ENCODE results near the gene JOSD2. TPM values are rescaled to one million over a fixed set of nuclear protein-coding genes. Genes with fewer than 3 reads are reported as not detected.

Gene JOSD2
- total and polyA plus RNA-seq, 2 of the 4 experiments (the other 2 are of a cell fraction), result 12.2 to 54.1 TPM

- TF ChIP-seq RAD21 (IDR thresholded peaks at IDR 0.05; ENCODE audit: low read length), result no peak
Measured at GRCh38 chr19:50477751-50478515, 33.1 kb downstream of the JOSD2 start (continued).

- Histone ChIP-seq H3K14ac (replicated peaks; ENCODE audit: low read depth, low read length) (no peak overlapping the region), H3K4me1 (ENCODE audit: control insufficient read depth, insufficient read depth, low read length) (0 out of 2 replicates have a peak, but pooled peaks cover 2% of the 10 kb centered on the region), H4K91ac (ENCODE audit: insufficient read depth, low read depth, low read length) (no peak overlapping the region), H3K23ac (ENCODE audit: low read depth, low read length) (no peak overlapping the region), H2AK9ac (replicated peaks; ENCODE audit: low read depth, low read length, poor library complexity) (peak overlapping the region; percentile 97), H3K79me1 (ENCODE audit: low read depth in 1 of 2, low read length in 2 of 2) (peaks cover 16 to 27% of the 10 kb centered on the region in 2 experiments), H4K8ac (ENCODE audit: low read depth in 2 of 2, low read length in 2 of 2) (peak overlapping the region; percentile 85 to 88; a peak in 2 of 4 replicates), H3K18ac (ENCODE audit: low read depth, low read length) (no peak overlapping the region), H2AFZ (replicated peaks; ENCODE audit: low read length, poor library complexity) (peak overlapping the region; percentile 100), H2AK5ac (ENCODE audit: low read depth, low read length) (no peak overlapping the region), H4K5ac (ENCODE audit: low read depth, low read length) (no peak overlapping the region), H3K4me2 (ENCODE audit: low read depth, low read length) (peak overlapping the region; percentile 74), H2BK5ac (ENCODE audit: low read depth, low read length, poor library complexity, severe bottlenecking) (no peak overlapping the region), H3K9me1 (ENCODE audit: insufficient read depth, low read length) (peaks cover 5% of the 10 kb centered on the region; the same call in 1 of the 2 replicates), H3K4me3 (ENCODE audit: insufficient read depth, low read depth, low read length) (peak overlapping the region; percentile 87), H3K9ac (ENCODE audit: low read depth, low read length) (peak overlapping the region; percentile 72; the same call in 1 of the 2 replicates), H2BK120ac (ENCODE audit: low read depth, low read length) (no peak overlapping the region), H3K56ac (ENCODE audit: extremely low read depth, insufficient read depth, low read length) (no peak overlapping the region), H3K27me3 (ENCODE audit: control insufficient read depth, insufficient read depth, low read length) (no peaks in the 10 kb centered on the region), H2BK20ac (ENCODE audit: low read depth, low read length) (no peak overlapping the region), H4K20me1 (ENCODE audit: insufficient read depth, low read length) (peaks cover 12% of the 10 kb centered on the region), H3K36me3 (ENCODE audit: control insufficient read depth, insufficient read depth, low read length) (peaks cover 20% of the 10 kb centered on the region; the same call in 1 of the 2 replicates), H2BK15ac (ENCODE audit: low read depth, low read length) (no peak overlapping the region), H3K27ac (ENCODE audit: insufficient read depth, low read length) (no peak overlapping the region), H3K4ac (ENCODE audit: low read depth, low read length) (0 out of 2 replicates have a peak overlapping the region, but pooled peaks have one; percentile 70), H3K9me3 (ENCODE audit: control insufficient read depth, insufficient read depth, low read length) (no peaks in the 10 kb centered on the region)
- DNase-seq (no peak), ATAC-seq (ENCODE audit: low read depth) (no peak)
- 0% methylated on average over 7 of the region's 20 CpGs; no CpG with 5 or more reads in 1 of the 2 experiments for WGBS, 2 experiments (ENCODE audit: extremely low coverage in 2 of 2, insufficient read length in 1 of 2)
- dilution Hi-C loops (cut with HindIII; ENCODE audit: low sequenced_read_pairs, unreplicated experiment), result no loop called here
- intact Hi-C loops (cut with micrococcal nuclease), result loop anchor here (2.0 to 5.0 kb wide), 2 partner anchors 34 to 110 kb away; partner anchors contain the start of genes JOSD2 and NAPSA
- ChIA-PET POLR2A (ENCODE audit: unreplicated experiment) (no interaction called here), CTCF (no interaction called here)
- BruUV-seq (replicated peaks), result no TSS peak
- TF ChIP-seq MAFK (IDR thresholded peaks at IDR 0.05; ENCODE audit: low read depth, low read length), result no peak
- TF ChIP-seq POLR2A (IDR thresholded peaks at IDR 0.05; ENCODE audit: low read depth, low read length), result no peak
- TF ChIP-seq CTCF (conservative IDR thresholded peaks at IDR 0.05; ENCODE audit: low read depth, low read length), result no peak
- no peak for TF ChIP-seq MXI1 (IDR thresholded peaks at IDR 0.05; ENCODE audit: borderline replicate concordance, low read depth, low read length)
- TF ChIP-seq MAZ (IDR thresholded peaks at IDR 0.05; ENCODE audit: borderline replicate concordance, low read depth, low read length), result no peak
- no peak for TF ChIP-seq NFE2L2 (IDR thresholded peaks at IDR 0.05; ENCODE audit: low read depth, low read length)
- no peak for TF ChIP-seq CEBPB (IDR thresholded peaks at IDR 0.05; ENCODE audit: low read depth, low read length)
- TF ChIP-seq BHLHE40 (IDR thresholded peaks at IDR 0.05; ENCODE audit: low read depth, low read length), result no peak
- no peak for TF ChIP-seq USF2 (IDR thresholded peaks at IDR 0.05; ENCODE audit: low read depth, low read length)
- no peak for TF ChIP-seq RCOR1 (IDR thresholded peaks at IDR 0.05; ENCODE audit: insufficient replicate concordance, low read length)
- in situ Hi-C loops (cut with MboI; ENCODE audit: low sequenced_read_pairs), result no loop called here
Measured at GRCh38 chr19:50476907-50477238, 34.1 kb downstream of the JOSD2 start.

Measured in IMR-90 (cell line).